Heart right ventricle (tissue), 16 donors: Measurements from ENCODE around the gene CHST12. TPM values are rescaled to one million over a fixed set of nuclear protein-coding genes. Genes with fewer than 3 reads are reported as not detected.
A peak's percentile ranks its signal among the peaks of the same experiment; 100 is the strongest.

ENCODE experiments used
- ATAC-seq, 8 donors: fragments of 200-7000 bp; cut with Tn5 transposase; one replicate each; pipeline ENCODE4 v1.9.1; 2020; ENCODE audit warnings: mild to moderate bottlenecking in 8 of 8, moderate library complexity in 8 of 8, moderate number of reproducible peaks in 1 of 8
- DNase-seq, 2 donors: peaks; one replicate each; pipeline ENCODE4 v3.0.0-alpha.2; 2020
- H3K27ac ChIP-seq, 10 donors: fragments of 200-600 bp; sonication (generic) in 2 of 10; one replicate each; pipeline versions ENCODE4 v1.5.0 to v1.8.0; 2020 to 2022; ENCODE audit warnings: mild to moderate bottlenecking in 3 of 10
- H3K27me3 ChIP-seq, 7 donors: fragments of 200-600 bp; one replicate each; pipeline ENCODE4 v1.8.0; 2021 to 2022; ENCODE audit warnings: mild to moderate bottlenecking in 2 of 7
- H3K36me3 ChIP-seq, 9 donors: fragments of 200-600 bp; sonication (generic) in 1 of 9; one replicate each; pipeline versions ENCODE4 v1.5.0 to v1.8.0; 2020 to 2022; ENCODE audit warnings: mild to moderate bottlenecking in 2 of 9
- H3K4me1 ChIP-seq, 9 donors: fragments of 200-600 bp; sonication (generic) in 1 of 9; one replicate each; pipeline versions ENCODE4 v1.5.0 to v1.8.0; 2020 to 2022; ENCODE audit warnings: mild to moderate bottlenecking in 4 of 9
- H3K4me3 ChIP-seq, 10 donors: fragments of 200-600 bp; sonication (generic) in 2 of 10; one replicate each; pipeline versions ENCODE4 v1.5.0 to v1.8.0; 2020 to 2022; ENCODE audit warnings: mild to moderate bottlenecking in 7 of 10, moderate library complexity in 2 of 10
- H3K9me3 ChIP-seq, 11 donors: fragments of 200-600 bp in 10 of 11; sonication (generic) in 2 of 11; one replicate each; pipeline versions ENCODE4 v1.5.0 to v1.8.0; 2013 to 2022; ENCODE audit warnings: mild to moderate bottlenecking in 2 of 11, control low read depth in 1 of 11, moderate library complexity in 1 of 11
- WGBS, 2 donors: extraction: QIAGEN DNeasy Blood & Tissue Kit; methylation state at CpG; one replicate each; pipeline ENCODE4 v1.1.7; 2013; ENCODE audit warnings: inconsistent platforms in 1 of 2; 5-methylcytosine and 5-hydroxymethylcytosine counted together
- intact Hi-C, 10 donors: fragments of 100-400 bp; cut with DNase I; formaldehyde crosslinking; loops; one replicate each; pipeline versions ENCODE4 v1.11.1 to v1.14.2; 2022
- polyA plus RNA-seq, 2 donors: library from polyadenylated mRNA; stranded (reverse); fragments of 200-250 nt; gene quantifications; one replicate each; pipeline ENCODE4 v1.2.3, GENCODE V29; 2013
- total RNA-seq, 10 donors: library from RNA; stranded (reverse); fragmentation: NEBNext Ultra II Directional in 3 of 10; extraction: Animal tissue kit (Norgen Biotek cat#: 25700) in 3 of 10; gene quantifications; one replicate each; pipeline versions ENCODE4 v1.2.1 to v1.2.4, GENCODE V29; 2021 to 2023
- TF ChIP-seq, protein P1 (sequence below), 9 donors: fragments of 200-600 bp; sonication (generic) in 2 of 9; IDR thresholded peaks; one replicate each; pipeline versions ENCODE4 v1.5.0 to v1.8.0; 2021 to 2022; ENCODE audit warnings: antibody characterized with exemption in 9 of 9, mild to moderate bottlenecking in 5 of 9, moderate library complexity in 1 of 9
- donor health status: Arrhythmogenic right ventricular cardiomyopathy.
- donor health status: ischemic (EF 13 %, LVEDD 7.1; RV severe dilation, severe dysfunction).
- donor health status: healthy with polysubstance abuse.
- donor health status: DM: no; HTN: yes; CAD: no.
- donor health status: DM: no; HTN: no; CAD: no.
- donor health status: ischemic (EF 25% LVEDD 6.9; RV normal size, moderate dysfunction).
- donor health status: ischemic (EF 25% LVEDD 5.7; RV mildly dilated, moderate dysfunction).
- donor health status: healthy.
- donor health status: DM: yes; HTN: yes; CAD: no.
- donor health status: Ischemic cardiomyopathy.
- donor health status: ischemic (EF 35%, LVEDD 5.7; RV mildly dilated, moderate dysfunction).
- donor health status: nonischemic (EF 11% LVEDD 7.7; RV severe dilation, severe dysfunction).
- donor health status: DM: yes; HTN: yes; CAD: no.
- donor health status: PGD.
- donor health status: ischemic (EF 29% LVEDD 5.4; RV normal size, mild dysfunction).
- donor health status: nonischemic (EF 23%, LVEDD 6.1; RV moderate dilation, normal function).

CHST12 gene
- total and polyA plus RNA-seq, 12 donors: 12.4 to 17.2 (median 14.0) TPM

DNA sequence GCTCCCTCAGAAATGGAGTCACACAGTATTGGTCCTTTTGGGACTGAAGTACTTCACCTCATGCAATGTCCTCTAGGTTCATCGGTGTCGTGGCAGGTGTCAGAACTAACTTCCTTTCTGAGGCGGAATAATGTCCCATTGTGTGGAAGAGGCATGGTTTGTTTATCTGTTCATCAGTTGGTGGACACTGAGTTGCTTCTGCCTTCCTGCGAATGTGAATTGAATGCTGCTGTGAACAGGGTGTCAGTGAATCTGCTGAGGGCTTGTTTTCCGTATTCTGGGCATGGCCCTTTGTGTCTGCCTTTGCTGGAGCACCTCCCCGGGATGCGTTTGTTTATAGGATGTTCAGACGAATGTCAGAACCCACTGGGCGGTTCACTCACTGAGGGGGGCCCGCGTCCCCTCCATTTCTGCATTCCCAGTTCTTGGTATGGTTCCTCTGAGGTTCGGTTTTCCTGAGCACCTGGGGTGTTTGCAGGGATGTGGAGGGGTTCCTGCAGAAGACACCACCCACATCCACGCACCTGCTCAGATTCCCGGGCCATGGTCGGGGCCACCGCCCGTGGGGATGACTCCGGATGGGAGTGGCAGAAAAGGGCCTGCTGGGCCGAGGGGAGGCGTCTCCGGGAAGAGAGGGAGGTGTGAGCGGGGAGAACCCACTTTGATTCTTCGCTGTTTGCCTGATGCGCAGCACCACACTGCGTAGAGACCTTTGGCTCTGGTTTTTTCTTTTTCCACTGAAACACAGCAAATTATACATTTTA, 33.1 kb downstream of the CHST12 start:
- Histone ChIP-seq H3K27ac (no peak overlapping the region), H3K4me3 (no peak overlapping the region), H3K27me3 (no peaks in the 10 kb centered on the region), H3K4me1 (peaks cover 0 to 30% (median 8%) of the 10 kb centered on the region in 9 donors), H3K9me3 (peaks cover 0 to 2% (median 0%) of the 10 kb centered on the region in 11 donors), H3K36me3 (peaks cover 0 to 56% (median 20%) of the 10 kb centered on the region in 9 donors)
- 87 to 89% methylated on average over 25 of the region's 25 CpGs for WGBS, 2 donors
- TF ChIP-seq, protein P1, sequence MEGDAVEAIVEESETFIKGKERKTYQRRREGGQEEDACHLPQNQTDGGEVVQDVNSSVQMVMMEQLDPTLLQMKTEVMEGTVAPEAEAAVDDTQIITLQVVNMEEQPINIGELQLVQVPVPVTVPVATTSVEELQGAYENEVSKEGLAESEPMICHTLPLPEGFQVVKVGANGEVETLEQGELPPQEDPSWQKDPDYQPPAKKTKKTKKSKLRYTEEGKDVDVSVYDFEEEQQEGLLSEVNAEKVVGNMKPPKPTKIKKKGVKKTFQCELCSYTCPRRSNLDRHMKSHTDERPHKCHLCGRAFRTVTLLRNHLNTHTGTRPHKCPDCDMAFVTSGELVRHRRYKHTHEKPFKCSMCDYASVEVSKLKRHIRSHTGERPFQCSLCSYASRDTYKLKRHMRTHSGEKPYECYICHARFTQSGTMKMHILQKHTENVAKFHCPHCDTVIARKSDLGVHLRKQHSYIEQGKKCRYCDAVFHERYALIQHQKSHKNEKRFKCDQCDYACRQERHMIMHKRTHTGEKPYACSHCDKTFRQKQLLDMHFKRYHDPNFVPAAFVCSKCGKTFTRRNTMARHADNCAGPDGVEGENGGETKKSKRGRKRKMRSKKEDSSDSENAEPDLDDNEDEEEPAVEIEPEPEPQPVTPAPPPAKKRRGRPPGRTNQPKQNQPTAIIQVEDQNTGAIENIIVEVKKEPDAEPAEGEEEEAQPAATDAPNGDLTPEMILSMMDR (IDR thresholded peaks at IDR 0.05): no peak
- no peak for ATAC-seq
- DNase-seq: no peak
- intact Hi-C loops: no loop called here

DNA sequence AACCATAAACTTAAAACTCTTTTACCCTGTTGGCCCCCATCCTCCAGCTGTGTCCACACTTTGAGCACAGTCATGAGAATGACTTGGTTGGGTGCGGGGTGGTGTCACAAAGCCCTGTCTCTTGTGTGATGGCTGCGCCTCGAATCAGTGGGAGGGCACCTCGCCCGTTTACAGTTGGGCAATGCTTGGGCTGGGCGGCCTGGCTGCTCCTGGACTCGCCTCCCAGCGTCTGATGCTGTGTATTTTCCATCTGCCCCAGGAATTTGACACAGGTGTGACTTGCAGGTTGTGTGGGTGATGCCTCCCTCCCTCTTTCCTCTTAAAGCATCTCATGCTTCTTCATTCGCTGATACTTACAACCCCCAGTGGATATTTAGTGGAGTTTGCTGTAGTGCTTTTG, 33.7 kb downstream of the CHST12 start:
- no peaks in the 10 kb centered on the region for H3K27me3 ChIP-seq
- ATAC-seq (no peak), DNase-seq (no peak)
- H3K4me3 ChIP-seq: no peak overlapping the region
- peaks cover 0 to 57% (median 20%) of the 10 kb centered on the region in 9 donors for H3K36me3 ChIP-seq
- intact Hi-C loops: no loop called here
- H3K4me1 ChIP-seq: peaks cover 0 to 30% (median 8%) of the 10 kb centered on the region in 9 donors
- H3K27ac ChIP-seq: no peak overlapping the region
- WGBS, 2 donors: 94 to 95% methylated on average over 9 of the region's 9 CpGs
- H3K9me3 ChIP-seq: no peaks in the 10 kb centered on the region
- TF ChIP-seq, protein P1 (IDR thresholded peaks at IDR 0.05): no peak

DNA sequence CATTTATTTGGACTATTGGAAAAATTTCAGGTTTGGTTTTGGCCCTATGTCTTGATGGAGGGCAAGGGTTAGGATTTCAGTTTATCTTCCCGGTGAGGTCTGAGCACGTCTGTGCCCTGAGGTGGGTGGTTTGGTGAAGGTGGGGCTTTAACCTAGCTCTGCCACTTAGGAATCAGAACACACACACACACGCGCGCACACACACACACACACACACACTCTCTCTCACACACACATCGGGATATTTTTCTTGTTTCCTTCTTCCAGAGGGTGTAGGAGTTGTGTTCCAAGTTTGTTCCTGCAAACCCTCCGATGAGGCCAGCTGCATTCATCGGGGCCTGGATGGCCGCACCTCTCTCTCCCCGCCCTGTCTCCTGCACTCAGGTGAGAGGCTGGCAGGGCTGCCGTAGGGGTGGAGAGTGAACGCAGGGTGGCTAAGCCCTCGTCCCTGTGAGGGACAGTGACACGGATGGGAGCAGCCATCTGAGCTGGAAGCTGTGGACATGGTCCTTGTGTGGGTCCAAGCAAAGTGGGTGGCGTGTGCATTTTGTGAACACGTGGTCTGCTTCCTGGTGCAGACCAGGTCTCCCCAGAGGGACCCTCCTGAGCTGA, 34.2 kb downstream of the CHST12 start:
- intact Hi-C loops: no loop called here
- DNase-seq: no peak
- peaks cover 0 to 30% (median 8%) of the 10 kb centered on the region in 9 donors for H3K4me1 ChIP-seq
- TF ChIP-seq, protein P1 (IDR thresholded peaks at IDR 0.05): no peak
- H3K9me3 ChIP-seq: no peaks in the 10 kb centered on the region
- no peak overlapping the region for H3K4me3 ChIP-seq
- peak overlapping the region in 1 of 10 donors; percentile 22 for H3K27ac ChIP-seq
- ATAC-seq: peak in 2 of 8 donors; percentile 6 to 7
- WGBS, 2 donors: 86 to 91% methylated on average over 16 of the region's 16 CpGs
- peaks cover 0 to 57% (median 17%) of the 10 kb centered on the region in 9 donors for H3K36me3 ChIP-seq
- H3K27me3 ChIP-seq: no peaks in the 10 kb centered on the region

DNA sequence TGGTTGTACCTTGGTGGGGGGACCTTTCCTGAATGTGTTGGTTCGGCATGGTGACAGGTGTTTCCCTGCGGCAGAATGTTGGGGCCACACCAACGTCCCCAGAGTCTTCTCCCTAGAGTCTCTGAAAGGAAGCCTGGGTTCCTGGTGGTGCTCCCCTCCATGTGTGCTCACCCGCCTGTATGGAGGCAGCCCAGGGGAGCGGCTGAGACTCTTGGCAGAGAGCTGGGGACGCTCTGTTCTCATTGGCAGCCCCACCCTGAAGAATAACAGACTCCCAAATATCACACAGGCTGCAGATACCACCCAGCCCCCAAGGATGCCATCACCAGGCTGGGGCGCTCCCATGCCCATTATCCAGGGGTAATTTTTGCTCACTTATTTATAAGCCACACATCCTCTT, 34.8 kb downstream of the CHST12 start:
- DNase-seq (no peak), ATAC-seq (peak in 4 of 8 donors; percentile 62 to 79 (median 70))
- TF ChIP-seq, protein P1 (IDR thresholded peaks at IDR 0.05): no peak

More for the DNA sequence above, 34.8 kb downstream of the CHST12 start:
- peak overlapping the region in 3 of 10 donors; percentile 1 to 31 (median 22) for H3K27ac ChIP-seq
- H3K4me3 ChIP-seq: no peak overlapping the region
- H3K36me3 ChIP-seq: peaks cover 0 to 53% (median 11%) of the 10 kb centered on the region in 9 donors
- H3K27me3 ChIP-seq: no peaks in the 10 kb centered on the region
- WGBS, 2 donors: 70 to 76% methylated on average over 7 of the region's 7 CpGs
- peaks cover 0 to 30% (median 8%) of the 10 kb centered on the region in 9 donors for H3K4me1 ChIP-seq
- intact Hi-C loops: no loop called here
- no peaks in the 10 kb centered on the region for H3K9me3 ChIP-seq
